Measurements from ENCODE around the gene UNC79.

Gene UNC79

DNA sequence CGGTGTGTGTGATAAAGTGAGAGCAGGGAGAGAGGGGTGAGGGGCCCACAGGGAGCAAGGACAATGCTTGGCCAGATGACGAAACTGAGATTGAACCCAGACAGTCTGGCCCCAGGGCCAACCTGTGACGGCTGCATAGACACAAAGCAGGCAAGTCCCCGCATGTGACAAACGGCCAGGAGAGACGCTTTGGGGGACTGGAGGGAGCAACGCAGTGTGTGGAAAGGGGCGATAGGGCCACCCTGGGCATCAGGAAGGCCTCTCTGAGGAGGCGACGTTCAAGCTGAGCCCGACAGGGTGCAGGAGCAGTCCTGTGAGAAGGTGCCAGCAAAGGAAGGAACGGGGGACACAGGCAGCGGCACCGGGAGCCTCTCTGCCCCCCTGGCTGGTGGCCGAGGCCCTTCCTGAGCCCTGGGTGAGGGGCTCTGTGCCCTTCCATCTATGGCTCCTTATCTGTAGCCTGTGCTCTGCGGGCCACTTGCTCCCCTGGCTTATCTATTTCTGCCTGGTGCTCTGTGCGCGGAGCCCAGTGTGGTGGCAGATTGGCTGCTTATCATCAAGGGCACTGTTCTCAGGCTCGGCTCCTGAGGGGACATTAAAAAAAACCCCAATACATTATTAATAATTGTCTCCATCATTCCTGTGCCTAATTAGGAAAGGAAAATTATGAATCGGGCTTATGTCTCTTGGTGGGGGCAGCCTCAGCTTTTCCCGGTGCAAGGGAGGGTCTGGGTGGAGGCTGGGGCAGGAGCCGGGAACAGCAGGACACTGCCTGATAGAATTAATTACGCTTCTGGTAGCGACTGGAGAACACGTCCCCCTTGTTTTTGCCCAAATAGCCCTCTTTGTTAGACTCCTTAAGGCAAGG, 317.7 kb downstream of the UNC79 start:
- in situ Hi-C loops (cut with HindIII; ENCODE audit: low pct_unique_long_range_greater_than_20kb, low sequenced_read_pairs) = no loop called here
- DNase-seq (ENCODE audit: low read depth in 1 of 2, low spot score in 1 of 2) = no peak
- TF ChIP-seq JUND (IDR thresholded peaks at IDR 0.05; ENCODE audit: low read depth) = no peak

DNA sequence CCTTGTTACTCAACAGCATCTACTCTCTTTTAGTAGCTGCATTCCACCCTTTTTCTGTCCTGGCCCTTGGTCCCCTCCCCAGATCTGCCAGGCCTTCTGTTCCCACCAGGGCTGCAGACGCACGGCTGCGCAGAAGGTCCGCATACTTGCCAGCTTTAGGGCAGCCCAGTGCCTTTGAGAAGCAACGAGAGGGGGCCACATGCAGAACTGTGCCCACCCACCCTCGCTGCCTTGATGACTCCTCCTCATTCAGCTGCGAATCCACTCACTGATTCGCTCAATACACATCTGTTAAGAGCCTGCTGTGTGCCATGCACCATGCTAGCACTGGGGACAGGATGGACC, 318.3 kb downstream of the UNC79 start:
- no peak for DNase-seq (ENCODE audit: low read depth in 1 of 2, low spot score in 1 of 2)
- TF ChIP-seq JUND (IDR thresholded peaks at IDR 0.05; ENCODE audit: low read depth) = no peak
- in situ Hi-C loops (cut with HindIII; ENCODE audit: low pct_unique_long_range_greater_than_20kb, low sequenced_read_pairs) = no loop called here

DNA sequence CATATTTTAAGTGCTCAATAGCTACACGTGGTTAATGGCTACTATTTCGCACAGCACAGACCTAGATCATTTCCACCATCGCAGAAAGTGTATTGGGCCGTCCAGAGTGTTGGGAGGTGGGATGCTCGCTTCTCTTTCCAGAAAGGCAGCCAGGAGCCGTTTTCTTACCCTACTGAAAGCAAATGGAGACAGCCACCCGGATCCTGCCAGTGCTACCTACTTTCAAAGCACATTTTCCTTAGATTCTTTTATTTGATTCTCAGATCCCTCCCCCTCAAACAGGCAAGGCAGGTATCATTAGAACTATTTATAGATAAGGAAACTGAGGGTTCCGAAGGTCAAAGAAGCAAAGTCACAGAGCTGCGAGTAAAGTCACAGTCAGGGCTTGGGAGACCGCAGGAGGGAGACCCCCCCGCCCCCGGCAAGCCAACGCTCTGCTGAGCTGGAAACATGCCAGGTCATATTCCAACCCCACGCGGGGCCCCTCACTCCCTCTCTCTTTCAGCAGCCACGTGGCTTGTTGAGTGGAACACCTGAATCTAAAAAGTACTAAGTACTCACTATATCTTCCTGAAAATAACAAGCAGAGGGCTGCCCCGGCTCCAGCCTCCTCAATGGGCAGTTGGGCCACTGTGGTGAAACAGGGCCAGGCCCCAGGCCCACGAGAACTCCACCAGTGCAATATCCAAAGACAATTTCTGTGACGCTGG, 321.4 kb downstream of the UNC79 start:
- in situ Hi-C loops (cut with HindIII; ENCODE audit: low pct_unique_long_range_greater_than_20kb, low sequenced_read_pairs) = no loop called here

DNA sequence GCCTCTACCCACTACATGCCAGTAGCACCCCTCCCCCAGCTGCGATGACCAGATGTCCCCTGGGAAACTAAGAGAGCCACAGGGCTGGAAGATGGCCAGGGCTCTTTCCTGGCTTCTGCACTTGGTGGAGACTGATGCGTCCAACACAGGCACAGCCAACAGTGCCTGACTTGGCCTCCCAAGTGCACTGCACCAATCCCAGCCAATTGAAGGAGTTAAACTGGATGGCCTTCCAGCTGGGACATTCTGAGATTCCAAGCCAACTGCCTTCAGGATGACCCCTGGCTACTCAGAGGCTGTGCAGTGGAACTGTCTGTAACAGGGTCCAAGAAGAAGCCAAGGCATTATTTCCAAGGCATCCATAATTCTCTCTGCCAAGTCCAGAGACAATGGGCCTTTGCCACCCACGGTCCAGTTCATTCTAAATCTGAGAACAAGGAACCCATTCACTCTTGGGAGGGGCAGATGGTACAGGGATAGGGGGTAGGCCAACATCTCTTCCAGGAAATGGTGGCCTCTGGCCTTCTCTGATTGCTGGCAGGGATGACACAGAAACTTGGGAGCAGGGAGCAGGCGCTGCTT, 322.3 kb downstream of the UNC79 start:
- TF ChIP-seq JUND (IDR thresholded peaks at IDR 0.05; ENCODE audit: low read depth) = no peak
- in situ Hi-C loops (cut with HindIII; ENCODE audit: low pct_unique_long_range_greater_than_20kb, low sequenced_read_pairs) = no loop called here

More for the DNA sequence above, 321.4 kb downstream of the UNC79 start:
- no peak for TF ChIP-seq JUND (IDR thresholded peaks at IDR 0.05; ENCODE audit: low read depth)
- DNase-seq (ENCODE audit: low read depth in 1 of 2, low spot score in 1 of 2) = no peak

DNA sequence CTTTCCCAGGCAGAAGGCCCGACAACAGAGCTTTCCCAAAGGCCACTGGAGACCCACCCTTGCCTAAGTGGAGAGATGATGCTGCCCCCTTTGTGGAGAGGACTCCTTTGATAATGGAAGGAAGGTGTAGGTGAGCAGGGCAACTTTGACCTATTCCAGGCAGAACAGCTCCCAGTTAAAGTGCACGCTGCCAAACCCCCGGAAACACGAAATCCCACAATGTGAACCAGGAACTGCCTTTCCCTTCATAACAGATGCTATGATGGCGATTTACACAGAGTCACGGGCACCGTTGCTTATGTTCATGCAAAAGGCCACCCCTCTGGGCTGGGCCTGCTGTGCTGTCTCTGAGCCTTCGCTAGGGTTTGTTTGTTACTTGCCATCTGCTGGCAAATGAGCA, 322.9 kb downstream of the UNC79 start:
- DNase-seq (ENCODE audit: low read depth in 1 of 2, low spot score in 1 of 2) = no peak
- TF ChIP-seq JUND (IDR thresholded peaks at IDR 0.05; ENCODE audit: low read depth) = no peak
- in situ Hi-C loops (cut with HindIII; ENCODE audit: low pct_unique_long_range_greater_than_20kb, low sequenced_read_pairs) = no loop called here

More for the DNA sequence above, 322.3 kb downstream of the UNC79 start:
- DNase-seq (ENCODE audit: low read depth in 1 of 2, low spot score in 1 of 2) = no peak

DNA sequence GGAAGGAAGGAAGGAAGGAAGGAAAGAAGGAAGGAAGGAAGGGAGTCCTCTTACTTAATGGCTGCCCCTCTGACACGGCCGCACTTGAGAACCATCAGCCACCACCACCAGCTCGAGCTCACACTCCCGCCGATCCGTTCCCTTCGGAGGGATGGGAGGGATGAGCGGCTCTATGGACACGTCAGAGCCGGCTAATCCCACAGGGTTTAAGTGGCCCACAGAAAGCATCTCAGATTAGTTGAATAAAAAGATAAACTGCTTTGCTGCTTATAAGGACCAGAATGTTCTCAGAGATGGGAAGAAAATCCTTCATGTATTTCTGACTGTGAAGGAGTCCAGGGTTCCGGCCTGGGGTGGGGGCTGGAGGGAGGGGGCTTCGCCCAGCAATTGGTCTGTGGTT, 326.5 kb downstream of the UNC79 start:
- in situ Hi-C loops (cut with HindIII; ENCODE audit: low pct_unique_long_range_greater_than_20kb, low sequenced_read_pairs) = no loop called here
- no peak for DNase-seq (ENCODE audit: low read depth in 1 of 2, low spot score in 1 of 2)
- TF ChIP-seq JUND (IDR thresholded peaks at IDR 0.05; ENCODE audit: low read depth) = no peak

Measured in T47D (cell line).